ENCODE results near the gene IFNA14.

GRCh38 chr9:21228122-21228521 is 11.7 kb downstream of the IFNA14 start, which contains the start of gene IFNA17:
- TF ChIP-seq, protein P1, sequence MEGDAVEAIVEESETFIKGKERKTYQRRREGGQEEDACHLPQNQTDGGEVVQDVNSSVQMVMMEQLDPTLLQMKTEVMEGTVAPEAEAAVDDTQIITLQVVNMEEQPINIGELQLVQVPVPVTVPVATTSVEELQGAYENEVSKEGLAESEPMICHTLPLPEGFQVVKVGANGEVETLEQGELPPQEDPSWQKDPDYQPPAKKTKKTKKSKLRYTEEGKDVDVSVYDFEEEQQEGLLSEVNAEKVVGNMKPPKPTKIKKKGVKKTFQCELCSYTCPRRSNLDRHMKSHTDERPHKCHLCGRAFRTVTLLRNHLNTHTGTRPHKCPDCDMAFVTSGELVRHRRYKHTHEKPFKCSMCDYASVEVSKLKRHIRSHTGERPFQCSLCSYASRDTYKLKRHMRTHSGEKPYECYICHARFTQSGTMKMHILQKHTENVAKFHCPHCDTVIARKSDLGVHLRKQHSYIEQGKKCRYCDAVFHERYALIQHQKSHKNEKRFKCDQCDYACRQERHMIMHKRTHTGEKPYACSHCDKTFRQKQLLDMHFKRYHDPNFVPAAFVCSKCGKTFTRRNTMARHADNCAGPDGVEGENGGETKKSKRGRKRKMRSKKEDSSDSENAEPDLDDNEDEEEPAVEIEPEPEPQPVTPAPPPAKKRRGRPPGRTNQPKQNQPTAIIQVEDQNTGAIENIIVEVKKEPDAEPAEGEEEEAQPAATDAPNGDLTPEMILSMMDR (IDR thresholded peaks at IDR 0.05; ENCODE audit: low read length): no peak
- TF ChIP-seq EZH2phosphoT487 (IDR thresholded peaks at IDR 0.05; ENCODE audit: low read length): no peak
